ENCODE measurements around the gene TFB1M. TPM values are rescaled to one million over a fixed set of nuclear protein-coding genes. Genes with fewer than 3 reads are reported as not detected.
"Not testable (repeated sequence)": the region's sequence is repeated elsewhere in the genome, so short reads cannot be mapped to it uniquely, and the experiment has no call there.

TFB1M gene
- total RNA-seq, 2 experiments from 2014 or later: 25.8 to 26.5 TPM

- H3K4me3 Mint-ChIP-seq; POLR2A ChIA-PET; DNase-seq; H3K27me3 Mint-ChIP-seq; H3K27ac Mint-ChIP-seq; CTCF ChIA-PET; H3K9me3 Mint-ChIP-seq; H3K4me1 Mint-ChIP-seq; H3K36me3 Mint-ChIP-seq (ENCODE audit: low read depth): not testable (repeated sequence)
Measured at GRCh38 chr6:155218711-155219110, 95.6 kb downstream of the TFB1M start.

DNA sequence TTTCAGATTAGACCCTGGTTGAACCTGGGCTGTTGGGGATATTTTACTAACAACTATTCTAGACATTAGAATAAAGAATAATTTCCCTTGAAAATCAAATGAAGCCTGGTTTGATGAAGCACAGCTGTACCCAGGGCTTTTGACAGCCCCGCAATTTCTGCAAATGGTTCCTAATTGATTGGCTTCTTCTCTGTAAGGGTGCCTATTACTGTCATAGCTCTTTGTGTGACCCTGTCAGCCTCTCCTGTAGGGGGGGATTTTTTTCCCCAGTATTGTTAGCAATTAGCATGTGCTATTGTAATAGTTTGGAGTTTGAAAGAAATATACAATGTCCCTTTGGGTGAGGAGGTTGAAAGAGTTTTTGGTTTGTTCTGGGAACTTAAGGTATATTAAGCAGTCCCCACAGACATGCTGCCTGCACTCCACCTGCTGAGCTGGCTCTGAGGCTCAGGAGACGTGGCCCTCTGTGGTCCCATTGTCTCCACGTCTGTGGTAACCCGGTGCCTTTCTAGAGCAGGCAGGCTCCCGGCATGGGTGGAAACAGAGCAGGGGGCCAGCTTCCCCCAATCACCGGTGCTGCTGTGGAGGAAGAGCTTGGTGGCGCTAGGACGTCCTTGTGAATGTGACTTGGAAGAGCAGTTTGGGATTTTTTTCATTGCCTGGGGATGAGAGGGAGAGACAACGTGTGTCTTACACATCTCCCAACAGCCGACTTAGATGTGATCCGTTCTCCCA lies 97.8 kb downstream of the TFB1M start:
- Mint-ChIP-seq H3K9me3 (no peaks in the 10 kb centered on the region), H3K27me3 (peaks cover 4% of the 10 kb centered on the region), H3K36me3 (ENCODE audit: low read depth) (no peaks in the 10 kb centered on the region), H3K4me1 (no peaks in the 10 kb centered on the region), H3K4me3 (no peak overlapping the region), H3K27ac (no peak overlapping the region)
- CTCF ChIA-PET: interaction anchor here (1.0 to 1.3 kb wide), 2 partner anchors 39 to 59 kb away, joined by 3 to 4 read pairs; no protein-coding TSS in a partner anchor
- DNase-seq: no peak
- POLR2A ChIA-PET: no interaction called here

DNA sequence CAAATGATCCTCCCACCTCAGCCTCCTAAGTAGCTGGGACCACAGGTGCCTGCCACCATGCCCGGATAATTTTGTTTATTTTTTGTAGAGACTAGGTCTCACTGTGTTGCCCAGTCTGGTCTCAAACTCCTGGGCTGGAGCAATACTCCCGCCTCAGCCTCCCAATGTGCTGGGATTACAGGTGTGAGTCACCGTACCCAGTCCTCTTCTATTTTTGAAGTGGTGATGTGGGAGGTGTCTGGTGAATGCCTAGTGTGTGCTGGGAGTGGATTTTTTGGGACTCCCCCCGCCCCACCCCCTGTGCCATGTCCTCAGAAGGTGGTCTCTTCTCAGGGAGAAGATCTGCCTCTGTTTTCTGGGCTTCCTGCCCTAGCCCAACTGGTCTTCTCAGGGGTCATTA lies 98.4 kb downstream of the TFB1M start:
- DNase-seq: no peak
- Mint-ChIP-seq H3K9me3 (no peaks in the 10 kb centered on the region), H3K4me3 (no peak overlapping the region), H3K4me1 (no peaks in the 10 kb centered on the region), H3K27ac (no peak overlapping the region), H3K36me3 (ENCODE audit: low read depth) (no peaks in the 10 kb centered on the region), H3K27me3 (peaks cover 4% of the 10 kb centered on the region)
- CTCF ChIA-PET: interaction anchor here (1.0 to 1.3 kb wide), 2 partner anchors 38 to 60 kb away, joined by 3 to 4 read pairs; no protein-coding TSS in a partner anchor
- POLR2A ChIA-PET: no interaction called here

DNA sequence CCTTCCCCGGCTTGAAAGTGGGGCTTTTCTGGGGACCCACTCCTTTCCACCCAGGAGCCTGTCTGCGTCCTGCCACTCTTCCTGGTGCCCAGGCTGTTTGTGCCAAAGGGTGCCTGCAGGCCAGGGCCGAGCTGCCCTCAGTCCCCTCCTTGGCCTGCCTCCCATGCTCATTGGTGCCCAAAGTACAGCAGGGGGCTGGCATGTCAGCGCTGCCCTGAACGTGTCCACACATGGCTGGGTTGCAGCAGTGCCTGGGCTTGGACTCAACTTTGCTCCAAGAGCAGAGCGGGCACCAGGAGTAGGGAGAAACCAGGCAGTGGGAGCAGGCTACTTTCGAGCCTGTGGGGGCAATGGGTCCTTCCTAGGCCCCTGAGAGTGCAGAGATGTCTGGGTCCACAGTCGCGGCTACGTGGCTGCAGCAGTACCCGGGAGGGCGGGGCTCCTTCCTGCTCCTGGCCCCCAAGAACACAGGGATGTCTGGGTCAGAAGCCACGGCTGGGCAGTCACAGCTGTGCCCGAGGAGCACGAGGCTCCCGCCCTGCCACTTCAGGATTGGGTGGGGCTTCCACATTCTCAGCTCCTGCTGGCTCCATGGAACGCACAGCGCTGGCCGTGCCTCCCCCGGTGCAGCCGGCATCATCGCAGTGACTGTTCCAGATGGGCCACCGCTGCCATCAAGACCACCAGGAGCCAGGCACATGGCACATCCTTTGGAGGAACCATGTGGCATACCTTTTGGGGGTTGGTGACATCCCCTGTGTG lies 100.5 kb downstream of the TFB1M start:
- ChIA-PET POLR2A (no interaction called here), CTCF (no interaction called here)
- no peaks in the 10 kb centered on the region for H3K4me1 Mint-ChIP-seq

GRCh38 chr6:155212616-155213380 lies 101.5 kb downstream of the TFB1M start:
- no peaks in the 10 kb centered on the region for H3K9me3 Mint-ChIP-seq
- no peak for DNase-seq
- no peaks in the 10 kb centered on the region for H3K4me1 Mint-ChIP-seq
- no peaks in the 10 kb centered on the region for H3K36me3 Mint-ChIP-seq (ENCODE audit: low read depth)
- peaks cover 4% of the 10 kb centered on the region for H3K27me3 Mint-ChIP-seq
- ChIA-PET CTCF (interaction anchor here (1.3 kb wide), 1 partner anchor 10 kb away, joined by 3 read pairs; no protein-coding TSS in a partner anchor), POLR2A (no interaction called here)
- no peak overlapping the region for H3K4me3 Mint-ChIP-seq
- no peak overlapping the region for H3K27ac Mint-ChIP-seq

More for the DNA sequence above, 100.5 kb downstream of the TFB1M start:
- Mint-ChIP-seq H3K9me3 (no peaks in the 10 kb centered on the region), H3K27ac (no peak overlapping the region), H3K36me3 (ENCODE audit: low read depth) (no peaks in the 10 kb centered on the region), H3K4me3 (no peak overlapping the region), H3K27me3 (peaks cover 4% of the 10 kb centered on the region)
- DNase-seq: no peak

GRCh38 chr6:155212106-155212505 lies 102.2 kb downstream of the TFB1M start:
- no peaks in the 10 kb centered on the region for H3K4me1 Mint-ChIP-seq
- ChIA-PET CTCF (interaction anchor here (1.3 kb wide), 1 partner anchor 11 kb away, joined by 3 read pairs; no protein-coding TSS in a partner anchor), POLR2A (no interaction called here)
- H3K36me3 Mint-ChIP-seq (ENCODE audit: low read depth): no peaks in the 10 kb centered on the region
- H3K9me3 Mint-ChIP-seq: no peaks in the 10 kb centered on the region
- peaks cover 4% of the 10 kb centered on the region for H3K27me3 Mint-ChIP-seq
- H3K4me3 Mint-ChIP-seq: no peak overlapping the region
- H3K27ac Mint-ChIP-seq: no peak overlapping the region
- DNase-seq: no peak

DNA sequence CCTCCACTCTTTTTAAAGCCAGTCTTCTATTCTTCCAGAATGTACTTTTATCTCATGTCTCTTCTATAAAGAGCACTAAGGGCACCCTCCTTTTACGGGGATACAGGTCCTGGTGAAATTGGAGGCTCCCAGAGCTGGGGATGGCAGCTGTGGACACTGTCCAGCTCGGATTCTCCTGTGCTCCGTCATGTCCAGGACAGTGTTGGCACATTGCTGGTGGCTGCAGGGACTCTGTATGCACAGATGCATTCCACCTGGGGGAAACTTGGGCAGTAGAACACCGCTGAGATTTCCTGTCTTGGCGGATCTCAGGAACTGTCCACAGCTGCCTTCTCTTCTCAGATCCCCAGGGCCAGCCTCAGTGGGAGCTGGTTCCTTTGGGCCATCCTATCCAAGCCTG lies 107.1 kb downstream of the TFB1M start:
- CTCF ChIA-PET: interaction anchor here (1.1 kb wide), 1 partner anchor 26 kb away, joined by 3 read pairs; no protein-coding TSS in a partner anchor
- H3K27ac Mint-ChIP-seq: no peak overlapping the region
- POLR2A ChIA-PET: no interaction called here
- no peak overlapping the region for H3K4me3 Mint-ChIP-seq
- H3K9me3 Mint-ChIP-seq: no peaks in the 10 kb centered on the region
- no peaks in the 10 kb centered on the region for H3K4me1 Mint-ChIP-seq
- no peaks in the 10 kb centered on the region for H3K27me3 Mint-ChIP-seq
- no peak for DNase-seq
- H3K36me3 Mint-ChIP-seq (ENCODE audit: low read depth): no peaks in the 10 kb centered on the region

Other genes with a start within 250 kb of the TFB1M start
- gene CLDN20, start 50.5 kb downstream of the TFB1M start, total RNA-seq: not detected
- gene NOX3, start 141.4 kb upstream of the TFB1M start, total RNA-seq: not detected